NCI-H748 treated with DMSO at 0.1 percent for 48 hours (cell line): ENCODE results near the gene CCDC88C.

Source experiments
- DNase-seq: peaks from one replicate; lab custom pipeline; 2025; lab: John Stamatoyannopoulos, UW

The CCDC88C gene

DNA sequence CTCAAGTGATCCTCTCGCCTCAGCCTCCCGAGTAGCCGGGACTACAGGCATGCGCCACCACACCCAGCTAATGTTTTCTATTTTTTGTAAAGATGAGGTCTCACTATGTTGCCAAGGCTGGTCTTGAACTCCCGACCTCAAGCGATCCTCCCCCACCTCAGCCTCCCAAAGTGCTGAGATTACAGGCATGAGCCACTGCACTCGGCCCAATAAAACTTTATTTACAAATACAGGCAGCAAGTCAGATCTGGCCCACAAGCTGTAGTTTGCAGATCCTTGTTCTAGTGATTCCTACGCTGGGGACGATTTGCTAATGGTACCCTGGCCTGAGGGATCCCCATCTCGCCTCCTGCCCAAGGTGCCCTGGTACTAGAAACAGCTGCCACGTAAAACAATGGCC is 74.6 kb downstream of the CCDC88C start:
- no peak for DNase-seq

GRCh38 chr14:91342206-91342760 is 75.3 kb downstream of the CCDC88C start:
- DNase-seq: no peak

DNA sequence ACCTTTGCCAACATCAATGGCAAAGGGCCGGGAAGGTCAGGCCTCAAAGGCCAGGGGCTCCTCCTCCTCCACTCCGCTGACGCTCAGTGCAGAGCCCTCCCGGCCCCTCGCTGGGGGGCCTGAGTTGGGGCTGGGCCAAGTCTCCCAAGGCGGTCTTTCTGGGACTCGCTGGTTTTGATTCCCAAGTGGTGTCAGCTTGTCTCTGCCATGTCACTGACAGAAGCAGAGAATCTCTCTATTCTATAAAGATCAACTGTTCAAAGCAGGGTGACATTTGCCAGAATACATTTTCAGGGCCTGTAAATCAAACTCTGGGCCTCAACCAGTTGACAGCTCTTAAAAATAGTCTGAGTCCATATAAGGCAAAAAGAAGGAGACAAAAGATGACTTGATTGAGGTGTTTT is 75.9 kb downstream of the CCDC88C start:
- DNase-seq: no peak

GRCh38 chr14:91341334-91341733 is 76.3 kb downstream of the CCDC88C start:
- DNase-seq: no peak

DNA sequence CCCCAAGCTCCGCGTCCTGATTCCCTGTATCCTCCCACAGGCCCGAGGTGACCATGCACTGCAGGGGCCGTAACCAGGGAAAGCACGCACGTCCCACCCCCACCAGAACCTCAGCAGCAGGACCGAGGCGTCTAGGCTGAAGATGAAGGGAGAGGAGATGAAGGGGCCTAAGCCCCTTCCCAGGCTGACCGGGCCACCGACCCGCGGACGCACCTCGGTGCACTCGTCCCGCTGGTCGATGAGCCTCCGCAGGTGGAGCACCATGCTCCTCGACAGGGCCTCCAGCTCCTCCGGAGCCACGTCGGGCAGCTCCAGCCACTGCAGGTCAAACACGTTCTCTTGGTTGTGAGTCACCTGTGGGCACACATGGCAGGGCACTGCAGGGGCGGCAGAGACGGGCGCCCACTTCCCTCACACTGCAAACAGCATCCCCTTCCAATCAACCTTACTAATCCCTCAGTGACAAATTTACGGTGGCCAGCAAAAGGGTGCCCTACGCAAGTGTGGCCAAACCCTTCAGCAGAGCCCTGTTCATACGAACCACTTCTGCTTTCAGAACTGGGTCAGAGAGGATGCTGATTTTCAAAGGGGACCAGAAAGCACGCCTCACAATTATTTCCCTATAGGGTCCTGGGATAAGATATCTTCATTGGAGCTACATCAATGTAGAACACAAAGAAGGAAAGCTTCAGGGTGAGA is 77.8 kb downstream of the CCDC88C start:
- no peak for DNase-seq

GRCh38 chr14:91339076-91339475 is 78.5 kb downstream of the CCDC88C start:
- DNase-seq: no peak

GRCh38 chr14:91338379-91338778 is 79.2 kb downstream of the CCDC88C start:
- DNase-seq: no peak

DNA sequence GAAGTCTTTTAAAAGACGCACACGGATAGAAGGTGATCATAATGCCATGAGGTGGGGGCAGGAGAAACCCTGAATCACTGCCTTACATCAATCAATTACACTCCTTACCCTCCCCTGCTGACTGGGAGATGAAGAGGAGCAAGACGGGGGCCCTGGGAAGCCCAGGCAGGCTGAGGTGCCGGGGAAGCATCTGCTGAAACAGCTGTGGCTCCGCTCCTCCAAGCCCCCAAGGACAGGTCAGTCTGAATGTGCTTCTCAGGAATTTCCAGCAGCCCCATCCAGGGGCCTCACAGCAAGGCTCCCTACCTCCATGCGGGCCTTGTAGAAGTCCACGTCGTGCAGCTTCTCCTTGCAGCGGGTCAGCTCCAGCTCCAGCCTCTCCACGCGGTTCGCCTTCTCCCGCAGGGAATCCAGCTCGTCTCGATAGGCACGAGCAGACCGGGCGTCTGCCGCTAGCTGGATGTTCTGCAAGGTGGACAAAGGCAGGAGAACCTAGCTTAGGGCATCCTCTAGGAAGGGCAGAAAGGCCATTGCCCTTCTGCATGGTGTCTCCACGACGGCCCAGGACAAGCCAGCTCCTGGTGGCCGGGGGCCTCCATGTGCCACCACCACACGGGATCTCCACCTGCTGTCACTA is 79.8 kb downstream of the CCDC88C start:
- DNase-seq: no peak

- DNase-seq: no peak
Measured at GRCh38 chr14:91336093-91336450, 81.5 kb downstream of the CCDC88C start.

GRCh38 chr14:91335191-91336092 is 82.2 kb downstream of the CCDC88C start:
- DNase-seq: no peak

- no peak for DNase-seq
Measured at GRCh38 chr14:91333650-91334039, 84.0 kb downstream of the CCDC88C start.

DNA sequence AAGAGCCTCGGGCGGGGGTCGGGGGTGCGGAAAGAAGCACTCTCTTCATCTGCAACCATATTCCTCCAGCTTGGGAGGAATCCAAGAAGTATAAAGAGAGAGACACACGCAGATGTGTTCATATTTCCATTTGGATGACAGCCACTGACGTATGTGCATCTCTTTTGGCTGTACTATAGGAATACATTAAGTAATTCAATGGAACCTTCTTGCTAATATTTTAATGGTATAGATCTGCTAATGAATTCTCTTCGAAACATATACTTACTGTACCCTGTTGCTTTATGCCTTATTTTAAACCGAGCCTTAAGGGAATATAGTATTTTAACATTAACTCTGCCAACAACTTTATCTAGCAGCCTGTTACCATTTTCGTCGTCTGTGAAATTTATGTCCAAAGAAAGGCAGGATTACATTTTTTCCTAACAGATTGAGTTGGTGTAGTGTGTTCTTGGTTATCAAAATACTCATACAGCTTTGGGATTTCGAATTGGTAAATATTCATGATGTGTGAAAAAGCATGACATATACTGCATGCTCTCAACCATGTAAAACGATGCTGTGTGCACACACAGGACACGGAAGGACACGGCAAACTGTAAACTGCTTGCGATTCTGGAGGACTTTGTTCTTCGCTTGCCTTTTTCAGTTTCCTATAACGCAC is 84.5 kb downstream of the CCDC88C start:
- DNase-seq: no peak

DNA sequence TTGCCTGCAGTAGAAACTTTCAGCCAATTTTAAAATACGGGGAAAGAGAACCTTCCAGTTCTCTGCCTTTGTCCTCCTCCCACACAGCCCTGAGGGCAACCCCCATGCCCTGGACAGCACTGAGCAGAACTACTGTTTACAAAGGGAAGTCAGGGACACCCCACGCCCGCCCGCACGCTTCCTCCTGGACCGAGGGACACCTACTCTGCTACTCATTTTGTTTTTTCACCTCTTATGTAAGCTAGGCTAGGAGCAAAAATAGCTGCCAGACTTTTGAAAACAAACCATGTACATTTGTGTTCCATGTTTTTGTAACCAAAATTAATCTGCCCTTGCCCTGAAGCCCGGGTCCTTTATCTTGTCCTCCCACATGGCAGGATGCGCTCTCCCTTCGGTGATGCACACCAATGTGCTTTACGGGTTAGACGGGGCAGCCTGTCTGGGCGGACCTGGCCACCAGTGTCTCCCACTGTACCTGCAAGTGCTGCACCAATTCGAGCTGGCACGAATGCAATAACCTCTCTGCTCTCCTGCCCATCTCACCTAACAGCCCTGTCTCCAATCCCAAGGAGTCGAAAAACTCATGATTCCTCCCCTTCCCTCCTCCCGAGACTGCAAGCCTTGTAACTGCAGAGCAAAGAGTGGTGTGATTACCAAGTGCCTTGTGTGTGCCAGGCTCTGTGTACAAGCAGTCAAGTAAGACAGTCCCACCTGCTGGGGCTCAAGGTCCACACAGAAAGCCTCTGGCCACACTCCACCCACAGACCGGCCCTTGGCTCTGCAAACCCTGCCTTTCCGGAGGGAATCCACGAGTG is 85.2 kb downstream of the CCDC88C start:
- no peak for DNase-seq

- DNase-seq: no peak
Measured at GRCh38 chr14:91331721-91332120, 85.9 kb downstream of the CCDC88C start.

DNA sequence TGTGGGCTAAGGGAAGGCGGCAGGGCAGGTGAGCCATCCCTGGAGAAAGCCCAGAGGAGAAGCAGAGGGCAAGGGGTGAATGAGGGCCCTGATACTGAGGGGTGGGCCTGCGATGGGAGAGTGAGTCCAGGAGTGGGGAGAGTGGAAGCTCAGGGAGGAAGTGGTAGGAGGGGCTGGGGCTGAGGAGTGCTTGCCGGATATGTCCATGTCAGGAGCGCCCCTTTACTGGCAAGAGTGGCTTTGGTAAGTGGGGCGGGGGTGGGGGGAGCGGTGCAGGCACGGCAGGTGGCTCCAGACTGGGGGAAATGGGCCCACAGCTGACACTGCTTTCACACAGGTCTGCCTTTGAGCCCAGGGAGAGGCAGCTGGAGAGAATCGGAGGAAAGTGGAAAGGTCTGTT is 86.8 kb downstream of the CCDC88C start:
- DNase-seq: no peak

- no peak for DNase-seq
Measured at GRCh38 chr14:91330096-91330696, 87.4 kb downstream of the CCDC88C start.

DNA sequence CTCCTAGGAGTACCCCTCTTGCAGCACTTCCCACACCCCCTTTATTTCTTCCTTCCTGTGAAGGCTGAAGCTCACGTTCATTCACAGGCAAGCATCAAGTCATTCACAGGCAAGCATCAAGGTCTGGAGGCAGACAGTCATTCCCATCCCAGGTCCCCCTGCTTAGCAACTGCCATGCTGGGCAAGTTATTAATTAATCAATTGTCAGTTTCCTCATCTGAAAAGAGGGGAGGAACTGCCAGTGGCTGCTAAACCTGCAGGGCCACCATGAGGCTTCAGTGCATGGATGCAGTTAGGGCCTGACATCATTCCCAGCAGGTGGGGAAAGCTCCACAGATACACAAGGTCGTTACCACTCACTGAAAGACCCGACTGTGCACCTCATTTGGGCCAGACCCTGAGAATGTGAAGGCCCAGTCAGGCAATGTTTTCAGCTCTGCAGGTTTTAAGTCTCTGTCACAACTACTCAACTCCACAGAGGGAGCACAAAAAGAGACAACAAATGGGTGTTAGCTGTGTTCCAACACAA is 88.1 kb downstream of the CCDC88C start:
- no peak for DNase-seq

- no peak for DNase-seq
Measured at GRCh38 chr14:91328313-91329050, 89.1 kb downstream of the CCDC88C start.

DNA sequence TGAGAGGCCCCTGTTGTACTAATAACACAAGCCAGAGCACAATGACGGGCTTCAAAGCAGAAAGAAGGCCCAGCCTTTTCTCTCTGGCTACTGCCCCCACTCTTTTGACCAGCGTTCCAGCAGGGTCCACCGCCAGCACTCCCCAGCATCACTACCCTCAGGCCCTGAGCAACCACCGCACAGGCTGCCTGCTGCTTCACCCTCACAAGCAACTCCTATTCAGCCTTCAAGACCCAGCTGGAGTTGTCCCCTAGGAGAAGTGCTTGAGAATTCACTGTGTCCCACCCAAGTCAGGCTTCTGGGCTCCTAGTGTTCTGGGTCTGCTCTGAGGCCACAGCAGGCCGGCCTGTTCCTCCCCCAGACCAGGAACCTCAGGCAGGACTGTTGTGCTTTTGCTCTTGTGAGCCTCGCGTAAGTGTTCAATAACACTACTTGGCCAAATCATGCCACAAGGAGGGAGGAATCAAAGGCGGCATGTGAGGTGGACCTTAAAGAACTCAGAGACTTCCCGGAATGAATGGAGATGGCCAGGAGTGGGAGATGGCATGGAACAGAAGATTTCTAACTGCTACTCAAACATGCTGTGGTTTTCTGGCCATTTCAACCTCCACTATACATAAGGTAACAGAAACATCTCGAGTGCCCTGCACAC is 89.8 kb downstream of the CCDC88C start:
- no peak for DNase-seq
